IMR-90 (cell line): Measurements from ENCODE around the gene OR6X1. TPM values are rescaled to one million over a fixed set of nuclear protein-coding genes. Genes with fewer than 3 reads are reported as not detected.

Source experiments
- ATAC-seq: fragments of 200-7000 bp; cut with Tn5 transposase; 2 replicates; pipeline ENCODE4 v1.9.1; 2020; ENCODE audit warnings: low read depth, mild to moderate bottlenecking, moderate library complexity
- BruUV-seq: library from RNA; stranded (reverse); fragments of 400-500 nt; replicated peaks from 2 replicates; lab custom pipeline; 2021; lab: Mats Ljungman, UMichigan
- CTCF ChIA-PET: fragments of 300-600 bp; formaldehyde crosslinking; extraction: SDS; loops from one replicate; lab custom pipeline; 2021; ENCODE audit warnings: antibody characterized with exemption; lab: Yijun Ruan, JAX
- POLR2A ChIA-PET: fragments of 300-600 bp; sonication (Branson Sonifier 250); formaldehyde crosslinking; loops from one replicate; lab custom pipeline; 2022; ENCODE audit warnings: antibody characterized with exemption; ENCODE audit not compliant: unreplicated experiment; lab: Charles Lee
- DNase-seq: peaks from one replicate; pipeline ENCODE4 v3.0.0; 2013
- H2AFZ ChIP-seq: replicated peaks from 2 replicates; pipeline ENCODE3; 2013; ENCODE audit warnings: low read length, mild to moderate bottlenecking; ENCODE audit not compliant: poor library complexity
- H2AK5ac ChIP-seq: 2 replicates; pipeline ENCODE4 v1.6.1; 2013; ENCODE audit warnings: low read depth, low read length, inconsistent platforms
- H2AK9ac ChIP-seq: replicated peaks from 2 replicates; pipeline ENCODE3; 2013; ENCODE audit warnings: mild to moderate bottlenecking, low read depth, low read length, moderate library complexity; ENCODE audit not compliant: poor library complexity
- H2BK120ac ChIP-seq: 2 replicates; pipeline ENCODE4 v1.6.1; 2013; ENCODE audit warnings: low read depth, low read length, inconsistent platforms
- H2BK15ac ChIP-seq: 3 replicates; pipeline ENCODE4 v1.6.1; 2013; ENCODE audit warnings: low read depth, low read length, inconsistent platforms
- H2BK20ac ChIP-seq: 2 replicates; pipeline ENCODE4 v1.6.1; 2013; ENCODE audit warnings: low read depth, mild to moderate bottlenecking, inconsistent platforms, low read length, moderate library complexity
- H2BK5ac ChIP-seq: 2 replicates; pipeline ENCODE4 v1.6.1; 2013; ENCODE audit warnings: mild to moderate bottlenecking, low read depth, low read length, inconsistent platforms; ENCODE audit not compliant: poor library complexity, severe bottlenecking
- H3K14ac ChIP-seq: replicated peaks from 2 replicates; pipeline ENCODE4 v1.6.1; 2013; ENCODE audit warnings: low read depth, low read length, inconsistent platforms
- H3K18ac ChIP-seq: 2 replicates; pipeline ENCODE4 v1.6.1; 2013; ENCODE audit warnings: low read depth, low read length, control low read depth
- H3K23ac ChIP-seq: 2 replicates; pipeline ENCODE4 v1.6.1; 2013; ENCODE audit warnings: low read depth, low read length, inconsistent platforms
- H3K27ac ChIP-seq: 2 replicates; pipeline ENCODE4 v1.5.1; 2013; ENCODE audit warnings: mild to moderate bottlenecking, control low read depth, low read length; ENCODE audit not compliant: insufficient read depth
- H3K27me3 ChIP-seq: 2 replicates; pipeline ENCODE4 v1.6.1; 2013; ENCODE audit warnings: low read length; ENCODE audit not compliant: control insufficient read depth, insufficient read depth
- H3K36me3 ChIP-seq: 2 replicates; pipeline ENCODE4 v1.6.1; 2013; ENCODE audit warnings: low read length, mixed read lengths; ENCODE audit not compliant: control insufficient read depth, insufficient read depth
- H3K4ac ChIP-seq: 2 replicates; pipeline ENCODE4 v1.6.1; 2013; ENCODE audit warnings: low read depth, low read length, inconsistent platforms
- H3K4me1 ChIP-seq: 2 replicates; pipeline ENCODE4 v1.6.1; 2013; ENCODE audit warnings: low read length, mixed read lengths; ENCODE audit not compliant: control insufficient read depth, insufficient read depth
- H3K4me2 ChIP-seq: 2 replicates; pipeline ENCODE4 v1.6.1; 2013; ENCODE audit warnings: low read depth, mild to moderate bottlenecking, control low read depth, low read length, moderate library complexity
- H3K4me3 ChIP-seq: 2 replicates; pipeline ENCODE4 v1.5.1; 2013; ENCODE audit warnings: low read depth, mild to moderate bottlenecking, control low read depth, low read length, moderate library complexity; ENCODE audit not compliant: insufficient read depth
- H3K56ac ChIP-seq: 2 replicates; pipeline ENCODE4 v1.6.1; 2013; ENCODE audit warnings: low read length, inconsistent platforms; ENCODE audit not compliant: insufficient read depth; ENCODE audit errors: extremely low read depth
- H3K79me1 ChIP-seq, 2 experiments: 2 replicates each; pipeline ENCODE4 v1.6.1; 2013; ENCODE audit warnings: low read length in 2 of 2, inconsistent platforms in 1 of 2, low read depth in 1 of 2
- H3K9ac ChIP-seq: 2 replicates; pipeline ENCODE4 v1.6.1; 2013; ENCODE audit warnings: low read depth, low read length, control low read depth
- H3K9me1 ChIP-seq: 2 replicates; pipeline ENCODE4 v1.6.1; 2013; ENCODE audit warnings: low read length, inconsistent platforms; ENCODE audit not compliant: insufficient read depth
- H3K9me3 ChIP-seq: 2 replicates; pipeline ENCODE4 v1.6.1; 2013; ENCODE audit warnings: low read length; ENCODE audit not compliant: control insufficient read depth, insufficient read depth
- H4K20me1 ChIP-seq: 2 replicates; pipeline ENCODE4 v1.6.1; 2013; ENCODE audit warnings: low read length, inconsistent platforms; ENCODE audit not compliant: insufficient read depth
- H4K5ac ChIP-seq: 2 replicates; pipeline ENCODE4 v1.6.1; 2013; ENCODE audit warnings: mild to moderate bottlenecking, low read depth, low read length, control low read depth
- H4K8ac ChIP-seq, 2 experiments: 2 replicates each; pipeline ENCODE4 v1.6.1; 2013; ENCODE audit warnings: low read depth in 2 of 2, low read length in 2 of 2, control low read depth in 1 of 2, inconsistent platforms in 1 of 2
- H4K91ac ChIP-seq: 2 replicates; pipeline ENCODE4 v1.6.1; 2013; ENCODE audit warnings: low read depth, low read length, inconsistent platforms; ENCODE audit not compliant: insufficient read depth
- CEBPB ChIP-seq: IDR thresholded peaks from 2 replicates; pipeline ENCODE4 v1.6.1; 2012; ENCODE audit warnings: low read depth, low read length, improper control_type of control experiment
- MAFK ChIP-seq: IDR thresholded peaks from 2 replicates; pipeline ENCODE4 v1.6.1; 2012; ENCODE audit warnings: low read depth, low read length, improper control_type of control experiment
- WGBS, 2 experiments: methylation state at CpG; one replicate each; pipeline versions ENCODE4 v1.1.5 to v1.1.7; 2013; ENCODE audit warnings: missing lambda C conversion rate in 2 of 2; ENCODE audit not compliant: insufficient read length in 1 of 2; ENCODE audit errors: extremely low coverage in 2 of 2; 5-methylcytosine and 5-hydroxymethylcytosine counted together
- dilution Hi-C: fragments of 300-500 bp; cut with HindIII; formaldehyde crosslinking; loops from one replicate; pipeline ENCODE4 v1.14.3; 2018; ENCODE audit warnings: low sequenced_read_pairs; ENCODE audit not compliant: unreplicated experiment
- in situ Hi-C: fragments of 300-500 bp; cut with MboI; formaldehyde crosslinking; loops from 3 replicates; pipeline ENCODE4 v1.14.3; 2019; ENCODE audit warnings: low sequenced_read_pairs, inconsistent platforms, mixed read lengths
- intact Hi-C: fragments of 100-400 bp; cut with micrococcal nuclease; formaldehyde crosslinking; loops from 2 replicates; pipeline ENCODE4 v1.10.0; 2022
- polyA plus RNA-seq, 3 experiments: library from polyadenylated mRNA; depleted of rRNA; stranded (reverse); fragments of >200 nt; gene quantifications; 2 replicates each; pipeline ENCODE4 v1.2.3, GENCODE V29; 2012; ENCODE audit warnings: low replicate concordance in 1 of 3
- total RNA-seq: library from RNA; depleted of rRNA; stranded (reverse); fragments of >200 nt; gene quantifications from 2 replicates; pipeline ENCODE4 v1.2.3, GENCODE V29; 2012
- TF ChIP-seq, protein P1 (sequence below): fragments of 150-350 bp; IDR thresholded peaks from 2 replicates; pipeline ENCODE4 v1.6.1; 2017; ENCODE audit warnings: mild to moderate bottlenecking, antibody characterized with exemption, low read length, low read depth

OR6X1 gene
- total and polyA plus RNA-seq, 2 of the 4 experiments (the other 2 are of a cell fraction) = not detected

DNA sequence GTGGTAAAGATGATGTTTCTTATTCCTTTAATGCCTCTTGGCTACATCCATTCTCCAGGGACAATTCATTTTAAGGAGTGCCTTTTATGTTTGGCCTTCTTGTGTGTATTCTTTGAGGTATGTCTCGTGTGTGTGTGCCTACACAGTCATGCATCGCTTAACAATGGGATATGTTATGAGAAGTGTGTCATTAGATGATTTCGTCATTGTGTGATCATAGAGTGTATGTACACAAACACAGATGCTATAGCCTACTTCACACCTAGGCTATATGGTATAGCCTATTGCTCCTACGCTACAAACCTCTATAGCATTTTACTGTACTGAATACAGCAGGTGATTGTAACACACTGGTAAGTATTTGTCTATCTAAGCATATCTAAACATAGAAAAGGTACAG, 35.8 kb downstream of the OR6X1 start:
- H2BK20ac ChIP-seq = no peak overlapping the region
- no peak overlapping the region for H3K14ac ChIP-seq
- no peak overlapping the region for H3K9ac ChIP-seq
- no peak overlapping the region for H3K4ac ChIP-seq
- TF ChIP-seq CEBPB (no peak), MAFK (peak; percentile 13; the same call in 1 of the 2 replicates)
- TF ChIP-seq, protein P1, sequence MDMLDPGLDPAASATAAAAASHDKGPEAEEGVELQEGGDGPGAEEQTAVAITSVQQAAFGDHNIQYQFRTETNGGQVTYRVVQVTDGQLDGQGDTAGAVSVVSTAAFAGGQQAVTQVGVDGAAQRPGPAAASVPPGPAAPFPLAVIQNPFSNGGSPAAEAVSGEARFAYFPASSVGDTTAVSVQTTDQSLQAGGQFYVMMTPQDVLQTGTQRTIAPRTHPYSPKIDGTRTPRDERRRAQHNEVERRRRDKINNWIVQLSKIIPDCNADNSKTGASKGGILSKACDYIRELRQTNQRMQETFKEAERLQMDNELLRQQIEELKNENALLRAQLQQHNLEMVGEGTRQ = no peak
- H3K79me1 ChIP-seq = no peaks in the 10 kb centered on the region
- in situ Hi-C loops = no loop called here
- no peak overlapping the region for H3K4me3 ChIP-seq
- ATAC-seq (no peak), DNase-seq (no peak)
- WGBS, 2 experiments = no CpG with 5 or more reads among the region's 4 CpGs
- H3K56ac ChIP-seq = no peak overlapping the region
- no peak overlapping the region for H2AFZ ChIP-seq
- no peak overlapping the region for H2BK5ac ChIP-seq
- H2AK9ac ChIP-seq = no peak overlapping the region
- BruUV-seq = no TSS peak
- CTCF ChIA-PET = interaction anchor here (2.0 kb wide), 1 partner anchor 7 kb away, joined by 12 read pairs; no protein-coding TSS in a partner anchor
- no peaks in the 10 kb centered on the region for H3K4me1 ChIP-seq
- H3K18ac ChIP-seq = no peak overlapping the region
- no peak overlapping the region for H3K23ac ChIP-seq
- no peaks in the 10 kb centered on the region for H3K9me3 ChIP-seq
- no peak overlapping the region for H2BK120ac ChIP-seq
- no peak overlapping the region for H4K8ac ChIP-seq
- no peak overlapping the region for H2AK5ac ChIP-seq
- H3K9me1 ChIP-seq = no peaks in the 10 kb centered on the region; the same call in 1 of the 2 replicates
- intact Hi-C loops = no loop called here
- no peak overlapping the region for H3K27ac ChIP-seq
- H3K4me2 ChIP-seq = no peak overlapping the region
- dilution Hi-C loops = no loop called here
- H4K5ac ChIP-seq = no peak overlapping the region
- no peak overlapping the region for H2BK15ac ChIP-seq
- H3K36me3 ChIP-seq = no peaks in the 10 kb centered on the region
- no peaks in the 10 kb centered on the region for H4K20me1 ChIP-seq
- no peak overlapping the region for H4K91ac ChIP-seq
- POLR2A ChIA-PET = no interaction called here
- peaks cover 2% of the 10 kb centered on the region; the same call in 1 of the 2 replicates for H3K27me3 ChIP-seq
